ENCODE results near the gene FHIT. TPM values are rescaled to one million over a fixed set of nuclear protein-coding genes. Genes with fewer than 3 reads are reported as not detected.

Gene FHIT
- total RNA-seq, 1 experiment from 2014 or later = 7.8 TPM

DNA sequence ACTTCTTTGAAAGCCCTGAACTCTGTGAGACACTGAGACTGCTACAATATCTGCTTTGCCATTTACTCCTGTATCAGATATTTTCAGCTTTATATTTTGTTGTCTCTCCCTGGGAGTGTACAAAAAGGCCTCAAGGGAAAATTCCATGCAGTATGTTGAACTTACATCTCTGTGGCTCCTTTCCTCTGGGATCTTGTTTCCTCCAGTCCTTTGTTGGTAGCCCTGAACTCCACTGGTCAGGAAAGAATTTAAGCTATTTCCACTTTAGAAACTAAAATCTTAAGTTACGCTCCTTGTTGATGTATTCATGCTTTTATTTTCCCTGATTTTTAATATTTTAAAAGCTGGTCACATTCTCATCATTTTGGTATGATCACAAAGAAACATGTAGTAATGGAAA, 277.9 kb downstream of the FHIT start:
- in situ Hi-C loops (cut with HindIII; ENCODE audit: low sequenced_read_pairs) = no loop called here
- DNase-seq (ENCODE audit: low spot score) = no peak

DNA sequence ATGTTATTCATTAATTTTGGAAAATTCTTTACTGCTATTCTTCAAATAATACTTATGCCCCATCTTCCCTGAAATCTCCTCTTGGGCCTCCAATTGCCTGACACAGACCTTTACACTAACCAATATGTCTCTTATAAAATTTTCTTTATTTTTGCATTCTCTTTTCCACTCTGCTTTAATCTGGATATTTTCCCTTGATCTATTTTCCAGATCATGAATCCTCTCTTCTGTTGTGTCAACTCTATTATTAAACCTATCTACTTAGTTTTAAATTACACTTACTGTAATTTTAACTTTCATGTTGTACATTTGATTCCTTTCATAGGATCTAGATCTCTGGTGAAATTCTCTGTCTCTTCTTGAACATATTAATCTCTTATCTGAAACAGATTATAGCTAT, 278.7 kb downstream of the FHIT start:
- DNase-seq (ENCODE audit: low spot score) = no peak
- in situ Hi-C loops (cut with HindIII; ENCODE audit: low sequenced_read_pairs) = no loop called here

DNA sequence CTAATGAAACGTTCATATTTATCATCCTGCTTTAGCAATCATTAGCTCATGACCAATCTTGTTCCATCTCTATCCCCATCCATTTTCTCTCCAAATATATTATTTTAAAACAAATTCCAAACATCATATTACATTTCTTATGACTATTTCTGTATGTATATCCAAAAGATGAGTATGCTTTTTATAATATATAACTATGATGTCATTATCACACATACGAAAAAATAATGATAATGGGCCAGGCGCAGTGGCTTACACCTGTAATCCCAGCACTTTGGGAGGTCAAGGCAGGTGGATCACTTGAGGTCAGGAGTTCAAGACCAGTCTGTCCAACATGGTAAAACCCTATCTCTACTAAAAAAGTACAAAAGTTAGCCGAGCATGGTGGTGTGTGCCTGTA, 280.4 kb downstream of the FHIT start:
- in situ Hi-C loops (cut with HindIII; ENCODE audit: low sequenced_read_pairs) = no loop called here
- no peak for DNase-seq (ENCODE audit: low spot score)

DNA sequence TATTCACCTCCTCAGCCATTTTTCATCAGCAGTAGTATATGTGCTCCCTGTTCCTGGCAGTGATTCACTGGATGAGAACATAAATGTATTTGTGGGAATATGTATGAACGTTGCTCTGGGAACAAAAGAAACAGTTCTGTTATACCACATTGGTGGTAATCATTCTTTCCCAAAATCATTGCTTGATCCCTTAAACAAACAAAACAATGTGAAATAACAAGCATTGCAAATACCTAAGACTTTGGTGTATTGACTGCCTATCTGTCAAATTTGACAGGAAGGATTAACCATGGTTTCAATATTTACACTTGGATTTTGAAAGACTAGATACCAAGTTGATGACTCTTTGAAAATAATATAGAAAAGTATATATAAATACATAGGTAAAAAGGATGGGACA, 284.1 kb downstream of the FHIT start:
- in situ Hi-C loops (cut with HindIII; ENCODE audit: low sequenced_read_pairs) = no loop called here
- no peak for DNase-seq (ENCODE audit: low spot score)

DNA sequence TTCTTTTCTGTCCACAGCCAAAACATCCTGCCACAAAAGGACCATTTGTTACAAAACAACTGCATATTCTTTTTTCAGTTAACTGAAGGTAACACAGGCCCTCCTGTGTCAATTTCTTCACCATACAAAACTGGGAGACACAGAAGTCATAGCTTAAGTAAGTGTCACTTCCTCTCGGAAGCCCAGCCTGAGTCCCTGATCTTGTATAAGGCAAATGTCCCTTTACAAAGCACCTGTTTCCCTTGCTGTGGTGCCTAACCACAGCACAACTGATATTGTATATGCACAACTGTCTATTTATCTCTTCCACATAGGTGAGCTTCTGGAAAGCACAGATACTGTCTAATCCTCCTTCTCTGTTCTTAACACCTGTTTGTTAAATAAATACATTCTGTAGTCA, 293.7 kb downstream of the FHIT start:
- in situ Hi-C loops (cut with HindIII; ENCODE audit: low sequenced_read_pairs) = no loop called here
- DNase-seq (ENCODE audit: low spot score) = no peak

DNA sequence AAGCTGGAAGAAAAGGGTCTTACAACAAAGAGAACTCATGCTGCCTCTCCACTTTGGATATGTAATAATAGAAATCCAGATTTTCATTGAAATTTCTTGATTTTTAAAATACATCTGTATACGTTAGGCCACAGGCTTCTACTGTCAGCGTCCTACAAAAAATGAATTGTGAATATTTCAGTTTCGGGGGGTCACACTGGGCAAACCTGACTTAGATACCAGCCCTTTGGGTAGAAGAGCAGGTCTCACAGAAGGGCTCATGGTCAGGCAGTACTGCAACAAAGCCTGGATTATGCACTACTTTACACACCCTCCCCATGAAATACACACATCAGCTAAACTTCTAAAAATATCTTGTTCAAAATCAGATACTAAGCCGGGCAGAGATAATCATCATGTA, 294.5 kb downstream of the FHIT start:
- no peak for DNase-seq (ENCODE audit: low spot score)
- in situ Hi-C loops (cut with HindIII; ENCODE audit: low sequenced_read_pairs) = no loop called here

DNA sequence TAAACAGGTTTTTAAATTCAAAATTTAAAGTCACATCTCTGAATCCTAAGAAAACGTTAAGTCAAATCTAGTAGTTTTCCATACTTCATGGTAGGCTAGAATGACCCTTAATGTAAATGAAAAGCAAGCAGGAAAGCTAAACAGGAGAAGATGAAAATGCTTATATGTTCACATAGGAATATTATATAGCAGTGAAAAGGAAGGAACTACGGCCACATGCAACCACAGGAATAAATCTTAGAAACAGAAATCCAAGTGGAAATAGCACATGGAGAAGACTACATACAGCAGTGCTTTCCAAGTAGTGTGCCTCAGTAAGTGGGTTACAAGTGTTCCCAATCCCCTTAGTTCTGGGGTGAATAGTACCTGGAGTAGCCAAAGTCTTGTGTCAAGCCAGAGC, 296.2 kb downstream of the FHIT start:
- in situ Hi-C loops (cut with HindIII; ENCODE audit: low sequenced_read_pairs) = no loop called here
- DNase-seq (ENCODE audit: low spot score) = no peak

DNA sequence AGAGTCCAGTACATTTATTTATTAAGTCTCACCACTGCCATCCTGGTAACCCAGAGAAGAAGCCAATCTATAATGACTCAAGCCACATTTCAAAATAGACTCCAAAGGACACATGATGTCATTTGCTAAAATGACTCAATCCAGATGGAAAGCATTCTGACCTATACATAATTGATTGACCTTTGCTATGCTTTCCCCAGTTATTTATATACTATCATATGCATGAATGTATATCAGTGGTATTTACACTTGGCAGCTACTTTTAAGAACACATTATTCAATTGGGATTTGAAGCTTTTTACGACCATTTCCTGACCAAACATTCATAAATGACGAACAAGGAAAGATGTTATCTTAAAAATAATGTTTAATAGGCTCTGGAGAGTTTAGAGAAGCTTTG, 297.2 kb downstream of the FHIT start:
- no peak for DNase-seq (ENCODE audit: low spot score)
- in situ Hi-C loops (cut with HindIII; ENCODE audit: low sequenced_read_pairs) = no loop called here

DNA sequence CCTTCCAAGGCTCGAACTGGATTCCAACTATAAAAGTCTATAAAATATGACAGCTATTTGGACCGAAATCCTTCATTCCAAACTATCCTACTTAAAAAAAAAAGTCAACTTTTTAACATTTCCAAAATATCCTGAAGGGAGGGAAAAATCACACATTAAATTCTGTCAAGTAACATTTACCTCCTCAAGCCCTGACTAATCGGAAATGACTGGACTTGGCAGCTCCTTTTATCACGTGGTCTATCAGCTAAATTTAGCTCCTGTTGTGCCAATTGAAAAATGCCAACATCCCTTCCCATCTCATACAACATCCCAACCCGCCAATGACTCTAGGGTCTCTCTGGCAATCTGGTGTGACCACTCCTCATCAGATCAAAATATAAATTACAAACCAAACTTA, 297.9 kb downstream of the FHIT start:
- no peak for DNase-seq (ENCODE audit: low spot score)
- in situ Hi-C loops (cut with HindIII; ENCODE audit: low sequenced_read_pairs) = no loop called here

DNA sequence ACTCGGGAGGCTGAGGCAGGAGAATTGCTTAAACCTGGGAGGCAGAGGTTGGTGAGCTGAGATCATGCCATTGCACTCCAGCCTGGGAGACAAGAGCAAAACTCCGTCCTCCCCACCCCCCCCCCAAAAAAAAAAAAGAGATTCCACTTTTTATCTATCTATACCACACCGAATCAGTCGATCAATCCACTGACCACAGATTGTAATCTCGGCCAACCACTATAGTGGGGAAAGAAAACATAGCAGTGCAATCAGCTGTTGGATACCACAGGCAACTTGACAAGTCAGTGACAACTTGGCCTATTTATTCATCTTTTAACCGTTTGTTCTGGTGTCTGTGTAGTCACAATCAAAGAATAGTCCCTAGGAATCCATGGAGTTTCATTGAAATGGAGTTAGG, 299.2 kb downstream of the FHIT start:
- no peak for DNase-seq (ENCODE audit: low spot score)
- in situ Hi-C loops (cut with HindIII; ENCODE audit: low sequenced_read_pairs) = no loop called here

DNA sequence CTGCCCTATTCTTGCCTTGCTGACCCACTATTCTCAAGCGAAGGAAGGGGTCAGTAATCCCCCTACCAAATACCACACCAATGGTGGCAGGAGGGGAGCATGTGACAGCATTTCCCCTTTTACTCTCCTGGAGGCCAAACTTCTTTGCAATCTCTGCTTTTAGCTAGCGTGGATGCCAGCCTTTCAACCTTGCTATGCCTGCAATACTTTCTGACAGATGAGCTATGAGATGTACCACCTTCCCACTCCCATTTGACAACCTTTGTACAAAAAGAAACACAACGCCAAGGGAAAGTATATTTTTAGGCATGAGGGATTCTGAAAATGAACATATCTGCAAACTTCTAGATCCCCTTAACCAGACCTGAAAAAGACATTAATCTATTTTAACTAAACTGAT, 302.1 kb downstream of the FHIT start:
- no peak for DNase-seq (ENCODE audit: low spot score)
- in situ Hi-C loops (cut with HindIII; ENCODE audit: low sequenced_read_pairs) = no loop called here

DNA sequence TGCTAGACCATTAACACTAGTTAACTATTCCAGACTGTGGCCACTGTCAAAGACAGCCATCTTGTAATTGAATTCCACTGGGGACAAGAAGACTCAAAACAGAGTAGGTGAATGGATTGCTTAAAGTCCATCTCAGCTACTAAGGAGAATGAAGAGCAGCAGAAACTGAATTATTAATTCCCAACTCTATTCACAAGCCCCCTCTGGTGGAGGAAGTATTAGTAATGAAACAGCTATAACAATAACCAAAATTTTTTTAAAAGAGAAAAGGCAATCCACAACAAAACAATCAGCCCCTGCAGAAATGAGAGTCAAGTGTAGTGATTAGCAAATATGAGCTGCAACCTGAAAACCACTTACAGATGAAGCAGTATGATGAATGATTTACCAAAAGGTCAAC, 302.8 kb downstream of the FHIT start:
- in situ Hi-C loops (cut with HindIII; ENCODE audit: low sequenced_read_pairs) = no loop called here
- no peak for DNase-seq (ENCODE audit: low spot score)

DNA sequence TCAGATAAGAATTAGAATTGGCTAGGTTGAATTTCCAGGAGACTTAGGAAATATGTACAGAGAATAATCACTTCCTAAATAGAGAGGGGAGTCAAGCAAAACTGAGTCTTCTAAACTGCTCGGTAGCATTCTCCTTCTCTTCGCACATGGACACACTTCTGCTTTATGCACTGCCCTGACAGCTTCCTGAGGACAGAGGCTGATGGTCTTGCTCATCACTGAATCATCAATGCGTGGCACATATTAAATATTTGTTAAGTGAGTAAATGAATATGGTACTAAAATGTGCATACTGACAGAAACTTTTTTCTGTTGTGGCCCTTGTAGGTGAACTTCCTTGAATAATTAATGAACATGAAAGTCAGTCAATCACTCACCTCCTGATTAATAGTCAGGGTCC, 315.5 kb downstream of the FHIT start:
- no peak for DNase-seq (ENCODE audit: low spot score)
- in situ Hi-C loops (cut with HindIII; ENCODE audit: low sequenced_read_pairs) = no loop called here

DNA sequence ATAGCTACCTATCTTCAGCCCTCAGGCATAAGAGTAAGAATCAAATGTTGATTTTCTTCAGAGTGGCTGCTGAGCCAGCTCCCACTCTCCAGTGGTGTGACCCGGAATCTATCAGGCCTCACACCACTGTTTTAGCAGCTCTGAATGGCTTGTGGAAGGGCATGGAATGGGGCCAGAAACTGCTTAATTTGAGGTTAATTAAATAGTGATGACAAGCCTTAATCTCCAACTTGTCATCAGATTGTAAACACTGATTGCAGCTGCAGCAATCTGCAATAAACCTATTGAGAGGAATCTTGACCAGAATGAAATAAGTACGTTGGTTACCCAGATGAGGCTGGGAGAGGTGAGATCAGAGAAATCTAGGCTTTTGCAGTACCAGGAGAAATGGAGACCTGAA, 317.4 kb downstream of the FHIT start:
- in situ Hi-C loops (cut with HindIII; ENCODE audit: low sequenced_read_pairs) = no loop called here

DNA sequence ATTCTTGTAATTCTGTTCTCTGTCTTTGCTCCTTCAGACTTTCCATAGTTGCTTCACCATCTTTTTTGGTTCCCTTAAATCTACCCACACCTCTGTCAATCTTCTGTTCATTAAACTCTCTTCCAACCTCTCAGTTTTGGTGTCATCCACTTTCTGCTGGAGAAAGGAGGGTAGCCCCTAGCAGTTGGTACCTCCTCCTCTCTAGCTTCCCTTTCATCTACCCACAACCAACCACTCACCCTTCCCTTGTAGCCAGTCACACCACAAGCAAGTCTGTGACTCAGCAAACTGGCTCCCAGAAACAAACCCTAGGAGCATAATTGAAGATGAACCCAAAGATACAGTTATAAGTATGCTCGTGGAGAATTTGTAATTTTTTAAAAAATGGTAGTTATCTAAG, 318.6 kb downstream of the FHIT start:
- in situ Hi-C loops (cut with HindIII; ENCODE audit: low sequenced_read_pairs) = no loop called here

More for the DNA sequence above, 317.4 kb downstream of the FHIT start:
- no peak for DNase-seq (ENCODE audit: low spot score)

DNA sequence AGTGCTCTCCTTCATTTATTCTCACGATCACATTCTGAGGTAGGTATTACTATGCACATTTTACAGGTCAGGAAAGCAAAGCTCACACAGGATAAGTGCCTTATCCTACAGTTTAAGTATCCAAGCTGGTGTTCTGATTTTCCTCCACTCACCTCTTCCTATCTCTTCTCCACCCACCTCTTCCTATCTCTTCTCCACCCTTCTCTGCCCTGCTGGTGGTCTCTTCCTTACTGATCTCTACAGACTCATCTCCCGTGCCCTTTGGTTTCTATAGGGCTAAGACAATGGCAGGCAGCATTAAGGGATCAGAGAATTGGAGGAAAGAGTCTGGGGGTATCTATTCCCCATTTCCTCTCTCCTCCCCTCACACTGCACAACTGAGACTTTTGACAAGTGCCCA, 319.1 kb downstream of the FHIT start:
- DNase-seq (ENCODE audit: low spot score) = no peak
- in situ Hi-C loops (cut with HindIII; ENCODE audit: low sequenced_read_pairs) = no loop called here

More for the DNA sequence above, 318.6 kb downstream of the FHIT start:
- DNase-seq (ENCODE audit: low spot score) = no peak

DNA sequence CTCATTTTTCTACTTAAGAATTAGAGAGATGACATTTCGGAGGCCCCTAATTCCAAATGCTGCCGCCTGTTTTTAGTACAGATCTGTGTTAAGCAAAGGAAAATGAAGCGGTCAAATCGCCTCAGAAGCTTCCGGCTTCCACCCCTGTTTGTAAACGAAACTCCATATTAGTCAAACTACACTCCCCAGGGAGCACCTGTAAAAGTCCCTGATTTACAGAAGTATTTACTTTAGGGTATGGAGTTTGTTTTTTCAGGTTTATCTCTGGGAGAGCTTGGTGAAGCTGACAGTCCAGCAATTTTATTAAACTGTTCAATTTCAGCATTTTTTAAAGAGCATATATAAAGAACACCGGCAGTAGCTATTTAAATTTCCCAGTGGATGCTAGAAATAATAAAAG, 319.8 kb downstream of the FHIT start:
- DNase-seq (ENCODE audit: low spot score) = no peak
- in situ Hi-C loops (cut with HindIII; ENCODE audit: low sequenced_read_pairs) = no loop called here

DNA sequence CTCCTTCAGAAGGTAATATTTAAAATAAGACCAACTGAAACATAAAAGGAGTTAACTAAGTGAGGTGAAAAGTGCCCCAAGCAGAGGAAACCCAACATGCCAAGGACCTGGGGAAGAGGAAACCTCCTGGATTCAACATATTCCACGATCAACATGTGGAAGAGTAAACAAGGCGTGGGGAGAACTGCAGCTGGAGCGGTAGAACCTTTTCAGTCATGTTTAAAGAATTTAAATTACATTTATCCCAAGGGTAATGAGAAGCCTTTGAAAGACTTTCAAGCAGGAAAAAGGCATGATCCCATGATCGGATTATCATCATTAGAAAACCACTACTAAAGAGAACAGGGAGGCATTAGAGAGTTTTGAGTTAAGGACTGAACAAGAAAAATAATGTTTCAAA, 330.7 kb downstream of the FHIT start:
- no peak for DNase-seq (ENCODE audit: low spot score)
- in situ Hi-C loops (cut with HindIII; ENCODE audit: low sequenced_read_pairs) = no loop called here

DNA sequence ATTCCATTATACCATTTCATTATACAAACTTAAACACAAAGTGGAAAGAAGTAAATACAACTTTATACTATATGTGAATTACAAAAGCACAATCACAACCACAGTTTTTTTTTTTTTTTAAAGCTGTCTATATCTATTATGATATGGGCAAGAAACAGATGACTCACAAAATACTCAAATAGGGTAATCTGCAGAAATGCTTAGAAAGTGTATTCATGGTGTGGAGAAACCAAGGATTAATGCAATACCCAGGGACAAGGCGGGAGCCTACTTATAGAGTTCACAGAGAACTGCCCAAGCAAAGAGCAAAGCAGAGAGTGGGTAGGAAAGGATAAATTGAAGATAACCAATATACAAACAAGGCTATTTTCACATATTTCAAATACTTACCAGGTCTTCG, 332.0 kb downstream of the FHIT start:
- in situ Hi-C loops (cut with HindIII; ENCODE audit: low sequenced_read_pairs) = no loop called here
- no peak for DNase-seq (ENCODE audit: low spot score)

DNA sequence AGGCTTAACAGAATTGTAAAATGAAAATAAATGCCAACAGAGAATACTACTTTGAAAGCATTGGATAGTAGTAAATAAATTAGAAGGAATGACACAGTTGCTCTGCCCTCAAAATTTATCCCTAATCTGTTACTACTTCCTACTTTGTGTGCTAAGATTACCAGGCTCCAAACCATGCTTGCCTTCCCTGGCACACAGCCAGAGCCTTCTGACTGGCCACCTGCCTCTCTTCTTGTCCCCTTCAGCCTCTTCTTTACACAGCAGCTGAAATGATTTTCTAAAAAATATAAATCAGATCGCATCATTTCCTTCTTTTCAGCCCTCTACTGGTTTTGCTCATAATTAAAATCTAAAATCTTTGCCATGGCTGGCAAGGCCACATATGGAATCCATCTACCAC, 334.1 kb downstream of the FHIT start:
- DNase-seq (ENCODE audit: low spot score) = peak; percentile 56
- in situ Hi-C loops (cut with HindIII; ENCODE audit: low sequenced_read_pairs) = no loop called here

DNA sequence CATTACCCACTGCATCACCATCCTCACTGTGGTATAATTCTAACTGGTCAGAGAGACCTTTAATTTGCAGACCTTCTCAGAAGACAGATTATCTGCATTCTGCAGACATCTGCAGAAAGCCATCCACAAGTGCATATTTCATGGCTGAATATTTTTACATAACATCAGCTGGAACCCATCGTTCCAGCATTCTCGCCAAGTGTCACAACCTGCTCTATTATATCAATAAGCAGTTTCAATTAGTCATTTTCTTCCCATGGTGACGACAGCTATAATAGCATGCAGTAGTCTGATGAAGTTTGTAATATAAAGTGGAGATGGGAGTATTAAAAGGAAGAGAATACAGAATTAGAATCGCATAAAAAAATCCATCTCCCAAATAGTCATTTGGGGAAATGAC, 334.7 kb downstream of the FHIT start:
- in situ Hi-C loops (cut with HindIII; ENCODE audit: low sequenced_read_pairs) = no loop called here
- no peak for DNase-seq (ENCODE audit: low spot score)

DNA sequence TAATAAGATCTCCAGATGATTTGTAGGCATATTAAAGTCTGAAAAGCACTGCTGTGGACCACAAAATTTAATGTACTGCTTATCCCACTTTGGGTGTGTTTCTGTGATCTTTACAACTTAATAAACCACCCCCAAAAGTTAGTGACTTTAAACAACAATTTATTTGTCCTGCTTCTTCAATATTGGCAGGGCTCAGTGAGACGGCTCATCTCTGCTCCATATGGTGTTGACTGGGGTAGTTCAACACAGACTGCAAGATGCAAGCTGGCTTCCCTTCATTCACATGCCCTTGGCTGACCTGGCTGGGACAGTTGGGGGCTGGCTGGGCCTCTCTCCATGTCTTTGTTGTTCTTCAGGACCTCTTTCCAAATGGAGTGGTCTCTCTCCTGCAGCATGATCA, 337.8 kb downstream of the FHIT start:
- in situ Hi-C loops (cut with HindIII; ENCODE audit: low sequenced_read_pairs) = no loop called here
- DNase-seq (ENCODE audit: low spot score) = no peak
